ENCODE data around the gene MS4A6E. TPM values are rescaled to one million over a fixed set of nuclear protein-coding genes. Genes with fewer than 3 reads are reported as not detected.

The MS4A6E gene
- total RNA-seq, 4 donors from 2014 or later: not detected

GRCh38 chr11:60307507-60308195 is 19.4 kb upstream of the MS4A6E start:
- H3K27me3 ChIP-seq: no peaks in the 10 kb centered on the region
- TF ChIP-seq CTCF (IDR thresholded peaks at IDR 0.05): no peak
- TF ChIP-seq POLR2A (IDR thresholded peaks at IDR 0.05): no peak
- intact Hi-C loops (cut with DNase I): no loop called here
- 79% methylated on average over 3 of the region's 3 CpGs for WGBS, 2 donors
- H3K27ac ChIP-seq: no peak overlapping the region
- H3K36me3 ChIP-seq: no peaks in the 10 kb centered on the region
- H3K9me3 ChIP-seq: no peaks in the 10 kb centered on the region
- H3K4me3 ChIP-seq: no peak overlapping the region
- H3K4me1 ChIP-seq: no peaks in the 10 kb centered on the region
- no peak for DNase-seq

GRCh38 chr11:60310407-60310998 is 16.6 kb upstream of the MS4A6E start:
- Histone ChIP-seq H3K4me3 (no peak overlapping the region), H3K27me3 (no peaks in the 10 kb centered on the region), H3K36me3 (no peaks in the 10 kb centered on the region), H3K9me3 (no peaks in the 10 kb centered on the region), H3K27ac (peak overlapping the region in 1 of 4 donors; percentile 16), H3K4me1 (no peaks in the 10 kb centered on the region)
- 42 to 50% methylated on average over 5 of the region's 5 CpGs for WGBS, 2 donors
- no peak for DNase-seq
- TF ChIP-seq CTCF (IDR thresholded peaks at IDR 0.05): no peak
- no peak for TF ChIP-seq POLR2A (IDR thresholded peaks at IDR 0.05)
- intact Hi-C loops (cut with DNase I): no loop called here

- no peaks in the 10 kb centered on the region for H3K4me1 ChIP-seq
- 48 to 59% methylated on average over 2 of the region's 2 CpGs for WGBS, 2 donors
- TF ChIP-seq POLR2A (IDR thresholded peaks at IDR 0.05) (no peak), CTCF (IDR thresholded peaks at IDR 0.05) (no peak)
- H3K4me3 ChIP-seq: no peak overlapping the region
- H3K27me3 ChIP-seq: no peaks in the 10 kb centered on the region
- H3K9me3 ChIP-seq: peaks cover 0 to 12% (median 0%) of the 10 kb centered on the region in 3 donors
- no peak for DNase-seq
- H3K27ac ChIP-seq: no peak overlapping the region
- intact Hi-C loops (cut with DNase I): no loop called here
- no peaks in the 10 kb centered on the region for H3K36me3 ChIP-seq
Measured at GRCh38 chr11:60314635-60315321, 12.3 kb upstream of the MS4A6E start.

GRCh38 chr11:60315871-60316270 is 11.2 kb upstream of the MS4A6E start:
- Histone ChIP-seq H3K27ac (no peak overlapping the region), H3K4me3 (no peak overlapping the region), H3K36me3 (no peaks in the 10 kb centered on the region), H3K4me1 (no peaks in the 10 kb centered on the region), H3K27me3 (no peaks in the 10 kb centered on the region), H3K9me3 (peaks cover 0 to 14% (median 0%) of the 10 kb centered on the region in 3 donors)
- intact Hi-C loops (cut with DNase I): no loop called here
- no peak for DNase-seq
- TF ChIP-seq POLR2A (IDR thresholded peaks at IDR 0.05): no peak
- no peak for TF ChIP-seq CTCF (IDR thresholded peaks at IDR 0.05)

- H3K36me3 ChIP-seq: no peaks in the 10 kb centered on the region
- no peak for DNase-seq
- intact Hi-C loops (cut with DNase I): no loop called here
- H3K9me3 ChIP-seq: peaks cover 0 to 14% (median 0%) of the 10 kb centered on the region in 3 donors
- WGBS, 2 donors: 36 to 40% methylated on average over 2 of the region's 2 CpGs
- no peaks in the 10 kb centered on the region for H3K4me1 ChIP-seq
- no peak overlapping the region for H3K27ac ChIP-seq
- TF ChIP-seq POLR2A (IDR thresholded peaks at IDR 0.05) (no peak), CTCF (IDR thresholded peaks at IDR 0.05) (no peak)
- no peaks in the 10 kb centered on the region for H3K27me3 ChIP-seq
- H3K4me3 ChIP-seq: no peak overlapping the region
Measured at GRCh38 chr11:60316317-60316716, 10.7 kb upstream of the MS4A6E start.
